ENCODE measurements around the gene GCK. TPM values are rescaled to one million over a fixed set of nuclear protein-coding genes. Genes with fewer than 3 reads are reported as not detected.

The GCK gene
- total RNA-seq, 4 donors from 2014 or later = 0.16 to 0.96 TPM; not detected in 2

GRCh38 chr7:44094365-44094764, 94.9 kb downstream of the GCK start:
- TF ChIP-seq CTCF (IDR thresholded peaks at IDR 0.05) (no peak), EP300 (IDR thresholded peaks at IDR 0.05; ENCODE audit: low read depth) (no peak), POLR2A (IDR thresholded peaks at IDR 0.05) (no peak), POLR2AphosphoS5 (IDR thresholded peaks at IDR 0.05) (no peak)

More at GRCh38 chr7:44094365-44094764, 94.9 kb downstream of the GCK start:
- in situ Hi-C loops (cut with MboI; ENCODE audit: low pct_ligation_motif_present in 1 of 4, low pct_unique_long_range_greater_than_20kb in 1 of 4, low sequenced_read_pairs in 3 of 4) = no loop called here
- no peaks in the 10 kb centered on the region for H3K36me3 ChIP-seq
- intact Hi-C loops (cut with DNase I; ENCODE audit: low total_unique reads) = no loop called here
- H3K4me1 ChIP-seq = peaks cover 0 to 8% (median 0%) of the 10 kb centered on the region in 4 donors
- no peaks in the 10 kb centered on the region for H3K9me3 ChIP-seq
- WGBS, 2 donors (ENCODE audit: low coverage in 1 of 2) = 51 to 60% methylated on average over 2 of the region's 2 CpGs
- H3K27me3 ChIP-seq = no peaks in the 10 kb centered on the region
- no peak overlapping the region for H3K27ac ChIP-seq
- DNase-seq = no peak
- no peak overlapping the region for H3K4me3 ChIP-seq

Small RNA genes within 50 kb of the gene (small RNA-seq; reads per million reads assigned to genes)
- gene RNA5SP230 = 0 reads per million in 4 donors

Other genes starting within 250 kb of the GCK start
- not detected for gene SPDYE1, start 191.5 kb downstream of the GCK start, total RNA-seq
- 100 to 1,000 TPM in 3 of 4 donors, 10 to 100 TPM in 1; 97.5 to 184 (median 137) TPM for gene DBNL, start 144.7 kb downstream of the GCK start, total RNA-seq
- 1 to 10 TPM in 1 of 4 donors, not detected in 3; 9.7 TPM for gene PGAM2, start 123.9 kb downstream of the GCK start, total RNA-seq
- gene POLM, start 106.9 kb downstream of the GCK start, total RNA-seq = 100 to 1,000 TPM in 2 of 4 donors, 10 to 100 TPM in 2; 54.3 to 340 (median 81.1) TPM
- 100 to 1,000 TPM in 1 of 4 donors, 10 to 100 TPM in 3; 33.9 to 151 (median 89.0) TPM for gene AEBP1, start 85.1 kb downstream of the GCK start, total RNA-seq
- gene POLD2, start 65.9 kb downstream of the GCK start, total RNA-seq = 10 to 100 TPM; 20.1 to 32.7 (median 22.7) TPM
- gene MYL7, start 48.1 kb downstream of the GCK start, total RNA-seq = not detected
- gene YKT6, start 11.5 kb upstream of the GCK start, total RNA-seq = 10 to 100 TPM; 46.6 to 80.1 (median 68.0) TPM
- gene CAMK2B, start 136.2 kb upstream of the GCK start, total RNA-seq = 1 to 10 TPM in 1 of 4 donors, under 1 TPM in 2, not detected in 1; 0.16 to 2.8 (median 0.27) TPM